GM12892 (cell line): ENCODE measurements around the gene SZT2.

ENCODE experiments used
- POLR2A ChIP-seq: IDR thresholded peaks from 2 replicates; pipeline ENCODE4 v1.6.1; 2011; ENCODE audit warnings: low read depth, low read length, control low read depth
- POLR2AphosphoS5 ChIP-seq: IDR thresholded peaks from 2 replicates; pipeline ENCODE4 v1.6.1; 2011; ENCODE audit warnings: low read depth, low read length, control low read depth
- TAF1 ChIP-seq: IDR thresholded peaks from 2 replicates; pipeline ENCODE4 v1.6.1; 2011; ENCODE audit warnings: low read depth, mild to moderate bottlenecking, control low read depth, low read length, borderline replicate concordance

DNA sequence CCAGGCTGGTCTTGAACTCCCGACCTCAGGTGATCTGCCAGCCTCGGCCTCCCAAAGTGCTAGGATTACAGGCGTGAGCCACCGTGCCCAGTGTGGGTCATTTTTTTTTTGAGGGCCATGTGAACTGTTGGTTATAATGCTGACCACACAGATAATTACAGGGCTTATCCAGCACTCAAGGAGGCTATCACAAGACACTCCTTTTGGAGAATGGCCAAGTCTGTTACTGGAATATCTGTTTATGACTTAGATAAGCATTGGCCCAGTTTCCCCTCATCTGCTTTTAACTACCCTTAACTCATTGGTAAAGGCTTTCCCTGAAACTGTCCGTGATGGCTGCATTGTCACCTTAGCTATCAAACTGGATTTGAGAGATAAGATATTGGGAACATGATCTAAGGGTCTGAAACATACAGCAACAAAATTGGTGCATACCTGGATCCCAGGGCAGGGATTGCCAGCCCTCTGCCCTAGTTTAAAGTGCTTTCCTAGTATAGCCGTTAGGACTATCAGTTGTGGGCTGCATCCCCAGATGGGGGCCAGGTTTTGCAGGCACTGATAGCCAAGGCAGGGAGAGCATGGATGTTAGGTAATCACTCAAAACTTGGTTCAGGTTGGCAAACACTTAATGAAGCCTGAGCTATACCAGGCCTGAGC lies 15.6 kb downstream of the SZT2 start:
- TF ChIP-seq POLR2A, result no peak
- no peak for TF ChIP-seq POLR2AphosphoS5
- TF ChIP-seq TAF1, result no peak
